ENCODE results near the gene LYRM7.

GRCh38 chr5:131195696-131196095, 25.0 kb downstream of the LYRM7 start:
- TF ChIP-seq POLR2A (IDR thresholded peaks at IDR 0.05; ENCODE audit: low read depth, low read length) (no peak), CEBPZ (IDR thresholded peaks at IDR 0.05; ENCODE audit: low read depth, low read length) (no peak), LARP7 (IDR thresholded peaks at IDR 0.05) (no peak), ELK1 (IDR thresholded peaks at IDR 0.05; ENCODE audit: low read depth, low read length) (no peak), CHD4 (IDR thresholded peaks at IDR 0.05) (no peak), POLR2AphosphoS2 (IDR thresholded peaks at IDR 0.05; ENCODE audit: low read depth, low read length) (no peak), TAF1 (IDR thresholded peaks at IDR 0.05; ENCODE audit: borderline replicate concordance, low read depth, low read length) (no peak), CTCF (IDR thresholded peaks at IDR 0.05 in 2 of 3, conservative IDR thresholded peaks at IDR 0.05 in 1 of 3; ENCODE audit: control insufficient read depth in 2 of 3, extremely low read depth in 1 of 3, insufficient read depth in 1 of 3, low read depth in 3 of 3, low read length in 3 of 3) (no peak), POLR2AphosphoS5 (IDR thresholded peaks at IDR 0.05; ENCODE audit: low read length) (no peak), EZH2 (IDR thresholded peaks at IDR 0.05; ENCODE audit: borderline replicate concordance, control insufficient read depth, low read depth, low read length) (no peak), EED (IDR thresholded peaks at IDR 0.05; ENCODE audit: low read depth) (no peak), RFX5 (IDR thresholded peaks at IDR 0.05; ENCODE audit: low read depth, low read length) (no peak), CREM (IDR thresholded peaks at IDR 0.05; ENCODE audit: low read depth) (no peak)
